ENCODE measurements around the gene LDAH.

- TF ChIP-seq EZH2phosphoT487 (IDR thresholded peaks at IDR 0.05; ENCODE audit: insufficient read depth, low read depth): no peak
- no peak for TF ChIP-seq EZH2 (IDR thresholded peaks at IDR 0.05; ENCODE audit: insufficient read depth, poor library complexity, severe bottlenecking)
Measured at GRCh38 chr2:20797096-20797495, 25.8 kb downstream of the LDAH start.

Measured in GM23248 (cell line).